Measurements from ENCODE around the gene HS3ST5. TPM values are rescaled to one million over a fixed set of nuclear protein-coding genes. Genes with fewer than 3 reads are reported as not detected.

Gene HS3ST5
- total RNA-seq, 4 donors from 2014 or later: not detected

DNA sequence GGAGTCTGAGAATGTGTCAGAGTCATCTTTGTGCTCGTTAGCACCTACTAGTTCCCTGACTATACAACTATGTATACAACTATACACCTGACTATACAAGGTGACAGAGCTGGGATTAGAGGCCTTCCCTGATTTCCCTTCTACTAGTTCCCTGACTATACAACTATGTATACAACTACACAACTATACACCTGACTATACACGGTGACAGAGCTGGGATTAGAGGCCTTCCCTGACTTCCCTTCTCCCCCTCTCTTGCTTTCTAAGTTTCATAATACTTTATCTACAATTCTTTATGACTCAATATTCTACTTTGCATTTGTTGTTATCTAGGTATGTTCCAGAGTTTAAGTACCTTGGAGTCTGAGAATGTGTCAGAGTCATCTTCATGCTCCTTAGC is 68.0 kb downstream of the HS3ST5 start:
- no peaks in the 10 kb centered on the region for H3K9me3 ChIP-seq
- no peaks in the 10 kb centered on the region for H3K27me3 ChIP-seq
- no peak for TF ChIP-seq POLR2A (IDR thresholded peaks at IDR 0.05)
- TF ChIP-seq, protein P1, sequence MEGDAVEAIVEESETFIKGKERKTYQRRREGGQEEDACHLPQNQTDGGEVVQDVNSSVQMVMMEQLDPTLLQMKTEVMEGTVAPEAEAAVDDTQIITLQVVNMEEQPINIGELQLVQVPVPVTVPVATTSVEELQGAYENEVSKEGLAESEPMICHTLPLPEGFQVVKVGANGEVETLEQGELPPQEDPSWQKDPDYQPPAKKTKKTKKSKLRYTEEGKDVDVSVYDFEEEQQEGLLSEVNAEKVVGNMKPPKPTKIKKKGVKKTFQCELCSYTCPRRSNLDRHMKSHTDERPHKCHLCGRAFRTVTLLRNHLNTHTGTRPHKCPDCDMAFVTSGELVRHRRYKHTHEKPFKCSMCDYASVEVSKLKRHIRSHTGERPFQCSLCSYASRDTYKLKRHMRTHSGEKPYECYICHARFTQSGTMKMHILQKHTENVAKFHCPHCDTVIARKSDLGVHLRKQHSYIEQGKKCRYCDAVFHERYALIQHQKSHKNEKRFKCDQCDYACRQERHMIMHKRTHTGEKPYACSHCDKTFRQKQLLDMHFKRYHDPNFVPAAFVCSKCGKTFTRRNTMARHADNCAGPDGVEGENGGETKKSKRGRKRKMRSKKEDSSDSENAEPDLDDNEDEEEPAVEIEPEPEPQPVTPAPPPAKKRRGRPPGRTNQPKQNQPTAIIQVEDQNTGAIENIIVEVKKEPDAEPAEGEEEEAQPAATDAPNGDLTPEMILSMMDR (IDR thresholded peaks at IDR 0.05): no peak
- no peak overlapping the region for H3K4me3 ChIP-seq (replicated peaks in 1 of 3)
- 89 to 90% methylated on average over 2 of the region's 2 CpGs for WGBS, 2 donors
- intact Hi-C loops (cut with DNase I): no loop called here
- no peak overlapping the region for H3K27ac ChIP-seq
- no peaks in the 10 kb centered on the region for H3K4me1 ChIP-seq
- no peaks in the 10 kb centered on the region for H3K36me3 ChIP-seq
- DNase-seq: no peak

DNA sequence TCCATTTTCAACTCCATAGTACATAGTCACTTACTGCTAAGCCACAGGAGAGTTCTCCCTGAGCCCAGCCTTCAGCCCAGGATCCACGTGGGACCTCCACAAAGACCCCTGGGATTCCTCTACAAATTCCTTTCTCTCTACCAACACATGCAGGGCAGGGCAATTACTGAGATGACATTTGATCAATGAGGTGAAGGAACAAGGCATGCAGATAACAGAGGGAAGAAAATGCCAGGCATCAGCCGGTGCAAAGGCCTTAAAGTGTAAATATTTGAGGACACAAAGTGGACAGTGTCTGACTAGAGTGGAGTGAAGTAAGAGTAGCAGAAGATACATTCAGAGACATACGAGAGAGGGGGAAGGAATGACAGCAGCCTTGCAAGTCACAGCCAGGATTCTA is 70.2 kb downstream of the HS3ST5 start:
- Histone ChIP-seq H3K36me3 (no peaks in the 10 kb centered on the region), H3K4me3 (replicated peaks in 1 of 3) (no peak overlapping the region), H3K9me3 (no peaks in the 10 kb centered on the region), H3K27me3 (no peaks in the 10 kb centered on the region), H3K4me1 (no peaks in the 10 kb centered on the region), H3K27ac (no peak overlapping the region)
- DNase-seq: no peak
- 58 to 61% methylated on average over 3 of the region's 3 CpGs for WGBS, 2 donors
- intact Hi-C loops (cut with DNase I): no loop called here
- TF ChIP-seq, protein P1 (IDR thresholded peaks at IDR 0.05): no peak
- no peak for TF ChIP-seq POLR2A (IDR thresholded peaks at IDR 0.05)

DNA sequence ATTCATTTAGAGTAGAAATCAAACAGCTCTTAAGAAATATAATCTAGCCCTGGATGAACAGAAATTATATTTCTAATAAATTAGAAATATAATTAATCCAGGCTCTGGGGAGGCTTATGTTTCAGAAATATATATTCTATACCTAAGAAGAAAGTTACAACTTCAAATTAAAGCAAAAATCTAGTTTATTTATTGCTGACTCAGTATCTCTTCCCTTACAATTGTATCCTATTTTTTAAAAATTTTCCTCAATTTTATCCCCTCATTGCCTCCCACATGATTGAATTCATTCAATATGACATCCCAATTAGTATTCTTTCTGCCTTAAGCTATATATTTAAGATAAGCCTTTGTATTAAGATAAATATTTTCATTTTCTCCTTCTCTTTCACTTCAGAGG is 71.4 kb downstream of the HS3ST5 start:
- Histone ChIP-seq H3K4me1 (no peaks in the 10 kb centered on the region), H3K27me3 (no peaks in the 10 kb centered on the region), H3K36me3 (no peaks in the 10 kb centered on the region), H3K9me3 (no peaks in the 10 kb centered on the region), H3K4me3 (replicated peaks in 1 of 3) (no peak overlapping the region), H3K27ac (no peak overlapping the region)
- intact Hi-C loops (cut with DNase I): no loop called here
- no peak for DNase-seq
- TF ChIP-seq POLR2A (IDR thresholded peaks at IDR 0.05): no peak
- TF ChIP-seq, protein P1 (IDR thresholded peaks at IDR 0.05): no peak

DNA sequence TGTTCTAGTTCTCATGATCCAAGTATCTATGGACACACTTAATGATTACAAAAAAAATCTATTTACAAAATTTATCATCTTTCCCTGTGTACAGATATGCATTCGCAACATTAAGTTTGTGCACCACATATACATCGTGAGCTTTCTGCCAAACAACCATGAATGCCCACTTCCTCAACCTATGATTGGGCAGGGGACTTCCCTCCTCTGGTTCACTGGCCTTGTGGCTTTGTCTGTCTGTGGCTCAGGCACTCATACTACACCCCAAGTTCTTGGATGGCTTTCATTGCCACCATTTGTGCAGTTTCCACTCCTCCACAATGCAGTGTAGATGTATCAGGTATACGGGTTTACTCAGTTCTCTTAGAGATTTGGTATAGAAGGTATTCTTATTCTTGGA is 74.9 kb downstream of the HS3ST5 start:
- intact Hi-C loops (cut with DNase I): no loop called here
- H3K4me1 ChIP-seq: no peaks in the 10 kb centered on the region
- TF ChIP-seq POLR2A (IDR thresholded peaks at IDR 0.05): no peak
- TF ChIP-seq, protein P1 (IDR thresholded peaks at IDR 0.05): no peak
- no peaks in the 10 kb centered on the region for H3K9me3 ChIP-seq
- no peak overlapping the region for H3K27ac ChIP-seq
- no peaks in the 10 kb centered on the region for H3K27me3 ChIP-seq
- no peak overlapping the region for H3K4me3 ChIP-seq (replicated peaks in 1 of 3)
- 95 to 96% methylated on average over 3 of the region's 3 CpGs for WGBS, 2 donors
- no peaks in the 10 kb centered on the region for H3K36me3 ChIP-seq
- DNase-seq: no peak

DNA sequence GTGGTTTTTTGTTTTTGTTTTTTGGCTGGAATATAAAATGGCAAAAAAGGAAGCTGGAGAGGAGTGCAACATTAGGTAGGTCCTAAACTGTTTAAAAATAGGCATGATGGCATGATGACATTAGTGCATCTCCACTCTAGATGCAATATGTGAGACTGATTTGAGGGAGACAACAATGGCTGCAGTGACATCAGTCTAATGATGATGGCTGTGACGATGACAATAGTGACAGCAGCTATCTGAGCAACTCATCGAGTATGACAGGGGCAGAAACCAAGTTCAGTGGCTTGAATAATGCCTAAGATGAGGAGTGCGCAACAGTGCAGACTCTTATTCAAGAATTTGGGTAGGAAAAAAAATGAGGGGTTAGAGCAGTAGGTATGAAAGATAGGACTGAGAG is 82.0 kb downstream of the HS3ST5 start:
- Histone ChIP-seq H3K4me3 (replicated peaks in 1 of 3) (no peak overlapping the region), H3K36me3 (no peaks in the 10 kb centered on the region), H3K9me3 (no peaks in the 10 kb centered on the region), H3K27ac (no peak overlapping the region), H3K27me3 (no peaks in the 10 kb centered on the region), H3K4me1 (no peaks in the 10 kb centered on the region)
- intact Hi-C loops (cut with DNase I): no loop called here
- 84 to 88% methylated on average over 3 of the region's 3 CpGs for WGBS, 2 donors
- TF ChIP-seq, protein P1 (IDR thresholded peaks at IDR 0.05): no peak
- no peak for TF ChIP-seq POLR2A (IDR thresholded peaks at IDR 0.05)
- DNase-seq: no peak

All from thyroid gland (tissue), 4 donors.